Fibroblast of skin of right biceps (primary cell): ENCODE data around the gene FGFR4.
A peak's percentile ranks its signal among the peaks of the same experiment; 100 is the strongest.

Source experiments
- DNase-seq: peaks from one replicate; pipeline ENCODE4 v3.0.0-alpha.2; 2013

Gene FGFR4

GRCh38 chr5:177085985-177086653, 596 bp upstream of the FGFR4 start:
- no peak for DNase-seq

GRCh38 chr5:177087398-177088005, 787 bp downstream of the FGFR4 start:
- no peak for DNase-seq

- no peak for DNase-seq
These were observed 2.4 kb downstream of the FGFR4 start for GRCh38 chr5:177089127-177089526.

- no peak for DNase-seq
These were observed 3.3 kb downstream of the FGFR4 start for GRCh38 chr5:177089825-177090641.

GRCh38 chr5:177090813-177091212, 4.1 kb downstream of the FGFR4 start:
- DNase-seq = no peak

- DNase-seq = no peak
These were observed 4.5 kb downstream of the FGFR4 start for GRCh38 chr5:177091232-177091631.

- DNase-seq = no peak
These were observed 5.7 kb downstream of the FGFR4 start for GRCh38 chr5:177092178-177093081.

- DNase-seq = no peak
These were observed 6.5 kb downstream of the FGFR4 start for GRCh38 chr5:177093082-177093712.

GRCh38 chr5:177093803-177094202, 7.1 kb downstream of the FGFR4 start:
- DNase-seq = no peak

- peak; percentile 19 for DNase-seq
These were observed 7.7 kb downstream of the FGFR4 start for GRCh38 chr5:177094224-177095087.

GRCh38 chr5:177095088-177095669, 8.5 kb downstream of the FGFR4 start:
- DNase-seq = no peak

GRCh38 chr5:177096162-177097015, 9.7 kb downstream of the FGFR4 start:
- DNase-seq = no peak

GRCh38 chr5:177097016-177097985, 10.6 kb downstream of the FGFR4 start:
- DNase-seq = no peak

- no peak for DNase-seq
These were observed 11.4 kb downstream of the FGFR4 start for GRCh38 chr5:177098120-177098469.

- DNase-seq = no peak
These were observed 11.9 kb downstream of the FGFR4 start for GRCh38 chr5:177098470-177099141.

GRCh38 chr5:177099422-177100093, 12.8 kb downstream of the FGFR4 start:
- DNase-seq = no peak

GRCh38 chr5:177100714-177101121, 14.0 kb downstream of the FGFR4 start:
- peak; percentile 47 for DNase-seq
